OCI-LY7 (cell line): ENCODE measurements around the gene GNG14. TPM values are rescaled to one million over a fixed set of nuclear protein-coding genes. Genes with fewer than 3 reads are reported as not detected.

Experiments used
- BruUV-seq: library from RNA; stranded (reverse); fragments of 400-500 nt; replicated peaks from 2 replicates; lab custom pipeline; 2021; lab: Mats Ljungman, UMichigan
- CTCF ChIA-PET: fragments of 300-600 bp; sonication (Branson Sonifier 250); formaldehyde crosslinking; loops from one replicate; lab custom pipeline; 2022; ENCODE audit warnings: antibody characterized with exemption; ENCODE audit not compliant: unreplicated experiment; lab: Charles Lee
- POLR2A ChIA-PET: fragments of 300-600 bp; sonication (Branson Sonifier 250); formaldehyde crosslinking; loops from one replicate; lab custom pipeline; 2022; ENCODE audit warnings: antibody characterized with exemption; lab: Charles Lee
- DNase-seq: peaks from one replicate; pipeline ENCODE4 v3.0.0-alpha.2; 2015; ENCODE audit warnings: low spot score
- H2AFZ ChIP-seq: fragments of 200-600 bp; sonication (generic), shearing (Covaris generic); 2 replicates; pipeline ENCODE4 v1.6.1; 2014; ENCODE audit warnings: mild to moderate bottlenecking, antibody characterized with exemption, low read length, moderate library complexity
- H3K27ac ChIP-seq: fragments of 200-600 bp; sonication (generic); 2 replicates; pipeline ENCODE4 v1.5.1; 2014; ENCODE audit warnings: mixed run types, low read depth, mild to moderate bottlenecking, moderate library complexity, low read length, inconsistent platforms; ENCODE audit not compliant: poor library complexity, severe bottlenecking
- H3K36me3 ChIP-seq: fragments of 200-600 bp; sonication (generic); 2 replicates; pipeline ENCODE4 v1.6.1; 2014; ENCODE audit warnings: mild to moderate bottlenecking, antibody characterized with exemption, low read length, moderate library complexity, mixed read lengths; ENCODE audit not compliant: insufficient read depth
- H3K4me1 ChIP-seq: fragments of 200-600 bp; sonication (generic); 2 replicates; pipeline ENCODE4 v1.5.1; 2014; ENCODE audit warnings: mild to moderate bottlenecking, low read length; ENCODE audit not compliant: insufficient read depth, poor library complexity, severe bottlenecking
- H3K4me2 ChIP-seq: fragments of 200-600 bp; sonication (generic); 2 replicates; pipeline ENCODE4 v1.6.1; 2014; ENCODE audit warnings: mild to moderate bottlenecking, low read length
- H3K4me3 ChIP-seq: fragments of 200-600 bp; sonication (generic); 2 replicates; pipeline ENCODE4 v1.5.1; 2014; ENCODE audit warnings: mild to moderate bottlenecking, low read depth, low read length; ENCODE audit not compliant: poor library complexity, severe bottlenecking
- H3K79me2 ChIP-seq: fragments of 200-600 bp; sonication (generic); 2 replicates; pipeline ENCODE4 v1.6.1; 2016; ENCODE audit warnings: low read depth, mild to moderate bottlenecking, low read length, moderate library complexity, mixed read lengths; ENCODE audit not compliant: insufficient read depth
- H3K9me2 ChIP-seq: fragments of 200-600 bp; sonication (generic); 2 replicates; pipeline ENCODE4 v1.6.1; 2016; ENCODE audit warnings: mild to moderate bottlenecking, low read length, mixed read lengths; ENCODE audit not compliant: insufficient read depth
- H3K9me3 ChIP-seq: fragments of 200-600 bp; sonication (generic); 2 replicates; pipeline ENCODE4 v1.6.1; 2014; ENCODE audit warnings: mild to moderate bottlenecking, mixed run types, low read length, mixed read lengths
- H4K20me1 ChIP-seq: fragments of 200-600 bp; sonication (generic); 2 replicates; pipeline ENCODE4 v1.6.1; 2014; ENCODE audit warnings: mild to moderate bottlenecking, antibody characterized with exemption, low read length, moderate library complexity, mixed read lengths; ENCODE audit not compliant: insufficient read depth
- CTCF ChIP-seq: fragments of 200-600 bp; sonication (generic); conservative IDR thresholded peaks from 2 replicates; pipeline ENCODE4 v1.5.1; 2014; ENCODE audit warnings: mild to moderate bottlenecking, antibody characterized with exemption, low read length, moderate library complexity, mixed read lengths
- EZH2phosphoT487 ChIP-seq: fragments of 200-600 bp; sonication (generic); IDR thresholded peaks from 2 replicates; pipeline ENCODE4 v1.6.1; 2018; ENCODE audit warnings: low read depth, borderline replicate concordance, mild to moderate bottlenecking, mixed run types, antibody characterized with exemption, low read length, moderate library complexity, mixed read lengths
- intact Hi-C: fragments of 100-400 bp; cut with micrococcal nuclease; formaldehyde crosslinking; loops from one replicate; pipeline ENCODE4 v1.10.0; 2022; ENCODE audit not compliant: unreplicated experiment
- total RNA-seq, 2 experiments: library from RNA; depleted of rRNA in 1 of 2; stranded (reverse); fragments of >200 nt in 1 of 2; shearing (Covaris generic) in 1 of 2; gene quantifications; 2 replicates each; pipeline ENCODE4 v1.2.3, GENCODE V29; 2014 to 2022

GNG14 gene
- total RNA-seq, 2 experiments from 2014 or later: 0.93 TPM; not detected in 1

GRCh38 chr19:12715102-12715501 is 27.3 kb downstream of the GNG14 start:
- no peaks in the 10 kb centered on the region for H3K9me2 ChIP-seq
- POLR2A ChIA-PET: no interaction called here
- H3K4me3 ChIP-seq: no peak overlapping the region
- H3K27ac ChIP-seq: no peak overlapping the region
- CTCF ChIA-PET: no interaction called here
- no peaks in the 10 kb centered on the region for H3K9me3 ChIP-seq
- no TSS peak for BruUV-seq
- H3K4me2 ChIP-seq: no peak overlapping the region
- TF ChIP-seq EZH2phosphoT487: no peak
- no peak for TF ChIP-seq CTCF
- H3K4me1 ChIP-seq: no peaks in the 10 kb centered on the region
- intact Hi-C loops: no loop called here
- peaks cover 95% of the 10 kb centered on the region for H3K36me3 ChIP-seq
- H2AFZ ChIP-seq: no peak overlapping the region
- peaks cover 7% of the 10 kb centered on the region; the same call in 1 of the 2 replicates for H4K20me1 ChIP-seq
- no peak for DNase-seq
- H3K79me2 ChIP-seq: peaks cover 36% of the 10 kb centered on the region

- CTCF ChIA-PET: no interaction called here
- intact Hi-C loops: loop anchor here (2.0 kb wide), 1 partner anchor 41 kb away; no protein-coding TSS in a partner anchor
- H3K4me1 ChIP-seq: no peaks in the 10 kb centered on the region
- DNase-seq: no peak
- no peaks in the 10 kb centered on the region for H3K9me2 ChIP-seq
- no peak overlapping the region for H3K4me3 ChIP-seq
- no peaks in the 10 kb centered on the region for H3K9me3 ChIP-seq
- TF ChIP-seq CTCF (no peak), EZH2phosphoT487 (no peak)
- peaks cover 95% of the 10 kb centered on the region for H3K36me3 ChIP-seq
- BruUV-seq: no TSS peak
- no peak overlapping the region for H2AFZ ChIP-seq
- peaks cover 44% of the 10 kb centered on the region for H3K79me2 ChIP-seq
- POLR2A ChIA-PET: interaction anchor here (0.6 kb wide), 1 partner anchor 118 kb away, joined by 3 read pairs; the partner anchor contains the start of gene RTBDN
- peaks cover 7% of the 10 kb centered on the region; the same call in 1 of the 2 replicates for H4K20me1 ChIP-seq
- H3K27ac ChIP-seq: no peak overlapping the region
- H3K4me2 ChIP-seq: no peak overlapping the region
These were observed 28.1 kb downstream of the GNG14 start for GRCh38 chr19:12715929-12716328.

- Histone ChIP-seq H3K79me2 (peaks cover 72% of the 10 kb centered on the region), H3K9me2 (no peaks in the 10 kb centered on the region), H4K20me1 (peaks cover 13% of the 10 kb centered on the region; the same call in 1 of the 2 replicates), H3K36me3 (peaks cover 68% of the 10 kb centered on the region), H3K4me1 (peaks cover 12% of the 10 kb centered on the region), H3K27ac (no peak overlapping the region), H3K4me3 (peak overlapping the region; percentile 82), H3K9me3 (no peaks in the 10 kb centered on the region), H2AFZ (no peak overlapping the region), H3K4me2 (peak overlapping the region; percentile 97)
- BruUV-seq: no TSS peak
- CTCF ChIA-PET: interaction anchor here (0.6 kb wide), 1 partner anchor 14 kb away, joined by 3 read pairs; no protein-coding TSS in a partner anchor
- TF ChIP-seq CTCF (no peak), EZH2phosphoT487 (no peak)
- POLR2A ChIA-PET: interaction anchor here (0.6 to 1.1 kb wide), 2 partner anchors 13 to 33 kb away, joined by 3 read pairs; no protein-coding TSS in a partner anchor
- DNase-seq: no peak
- intact Hi-C loops: loop anchor here (5.0 kb wide), 1 partner anchor 72 kb away; the partner anchor contains the start of gene JUNB
These were observed 32.5 kb downstream of the GNG14 start for GRCh38 chr19:12720296-12720695.
